LoVo (cell line): ENCODE data around the gene PRDX5.

Experiments used
- DNase-seq: peaks from one replicate; pipeline ENCODE4 v3.0.0-alpha.2; 2016; ENCODE audit warnings: low spot score

Gene PRDX5

GRCh38 chr11:64324692-64325469 is 7.0 kb downstream of the PRDX5 start:
- no peak for DNase-seq

- no peak for DNase-seq
These were observed 9.5 kb downstream of the PRDX5 start for GRCh38 chr11:64327375-64327774.

- DNase-seq: no peak
These were observed 10.1 kb downstream of the PRDX5 start for GRCh38 chr11:64327993-64328392.

- no peak for DNase-seq
These were observed 13.0 kb downstream of the PRDX5 start for GRCh38 chr11:64330888-64331287.

GRCh38 chr11:64331569-64332371 is 13.8 kb downstream of the PRDX5 start:
- peak; percentile 88 for DNase-seq

- DNase-seq: no peak
These were observed 15.6 kb downstream of the PRDX5 start for GRCh38 chr11:64333556-64333955.

GRCh38 chr11:64334764-64335735 is 17.1 kb downstream of the PRDX5 start:
- peak; percentile 94 for DNase-seq

GRCh38 chr11:64337538-64338249 is 19.8 kb downstream of the PRDX5 start:
- DNase-seq: no peak

GRCh38 chr11:64338716-64339115 is 20.8 kb downstream of the PRDX5 start:
- DNase-seq: no peak

GRCh38 chr11:64339286-64339685 is 21.4 kb downstream of the PRDX5 start:
- no peak for DNase-seq

- DNase-seq: no peak
These were observed 22.0 kb downstream of the PRDX5 start, which contains the start of gene CCDC88B for GRCh38 chr11:64339754-64340408. TSS of gene CCDC88B (plus strand) at chr11:64340204. CDS start at chr11:64340267, 63 bp downstream.

GRCh38 chr11:64340671-64341335 is 22.9 kb downstream of the PRDX5 start:
- DNase-seq: no peak

GRCh38 chr11:64341429-64341828 is 23.5 kb downstream of the PRDX5 start:
- no peak for DNase-seq

- DNase-seq: peak; percentile 76
These were observed 24.2 kb downstream of the PRDX5 start for GRCh38 chr11:64341851-64342791.

- DNase-seq: no peak
These were observed 25.2 kb downstream of the PRDX5 start for GRCh38 chr11:64342869-64343745.

GRCh38 chr11:64343767-64344559 is 26.0 kb downstream of the PRDX5 start:
- no peak for DNase-seq

- DNase-seq: no peak
These were observed 26.9 kb downstream of the PRDX5 start for GRCh38 chr11:64344787-64345186.
